Left ventricle myocardium inferior (tissue), 1 donor: Measurements from ENCODE around the gene KLHL11. TPM values are rescaled to one million over a fixed set of nuclear protein-coding genes. Genes with fewer than 3 reads are reported as not detected.
"Not testable (repeated sequence)": the region's sequence is repeated elsewhere in the genome, so short reads cannot be mapped to it uniquely, and the experiment has no call there.

Source experiments
- DNase-seq: peaks from one replicate; pipeline ENCODE4 v3.0.0-alpha.2; 2020
- H3K27ac ChIP-seq: fragments of 200-600 bp; replicated peaks from 2 replicates; pipeline ENCODE4 v1.8.0; 2021
- H3K27me3 ChIP-seq: fragments of 200-600 bp; 2 replicates; pipeline ENCODE4 v1.8.0; 2021; ENCODE audit warnings: low read depth
- H3K36me3 ChIP-seq: fragments of 200-600 bp; 2 replicates; pipeline ENCODE4 v1.8.0; 2021
- H3K4me1 ChIP-seq: fragments of 200-600 bp; 2 replicates; pipeline ENCODE4 v1.8.0; 2021
- H3K4me3 ChIP-seq: fragments of 200-600 bp; 2 replicates; pipeline ENCODE4 v1.8.0; 2021; ENCODE audit warnings: mild to moderate bottlenecking, moderate library complexity
- H3K9me3 ChIP-seq: fragments of 200-600 bp; replicated peaks from 2 replicates; pipeline ENCODE4 v1.8.0; 2021
- CTCF ChIP-seq: fragments of 200-600 bp; IDR thresholded peaks from 2 replicates; pipeline ENCODE4 v1.8.0; 2021; ENCODE audit warnings: antibody characterized with exemption, mild to moderate bottlenecking, borderline replicate concordance
- intact Hi-C: fragments of 100-400 bp; cut with micrococcal nuclease; formaldehyde crosslinking; loops from one replicate; pipeline ENCODE4 v1.11.0; 2022
- total RNA-seq: library from RNA; stranded (reverse); fragmentation: NEBNext Ultra II Directional; extraction: Animal tissue kit (Norgen Biotek cat#: 25700); gene quantifications from one replicate; pipeline ENCODE4 v1.2.1, GENCODE V29; 2021
- donor health status: DM: no; HTN: yes; CAD: no; lungs with severe emphysema.

Gene KLHL11
- total RNA-seq, 1 donor from 2014 or later = 3.5 TPM

- Histone ChIP-seq H3K27ac (no peak overlapping the region), H3K4me1 (peaks cover 11% of the 10 kb centered on the region), H3K9me3 (no peaks in the 10 kb centered on the region), H3K27me3 (no peaks in the 10 kb centered on the region), H3K4me3 (no peak overlapping the region), H3K36me3 (no peaks in the 10 kb centered on the region)
- no peak for TF ChIP-seq CTCF
- intact Hi-C loops = no loop called here
- DNase-seq = no peak
Observed at GRCh38 chr17:41844971-41845370, 20.3 kb downstream of the KLHL11 start.

- H3K27me3 ChIP-seq, H3K36me3 ChIP-seq, H3K27ac ChIP-seq, H3K4me3 ChIP-seq, H3K9me3 ChIP-seq, DNase-seq, intact Hi-C loops: not testable (repeated sequence)
- H3K4me1 ChIP-seq = peaks cover 11% of the 10 kb centered on the region
Observed at GRCh38 chr17:41840781-41841180, 24.4 kb downstream of the KLHL11 start.

GRCh38 chr17:41839448-41839847 lies 25.8 kb downstream of the KLHL11 start:
- H3K4me3 ChIP-seq, DNase-seq, intact Hi-C loops, H3K27me3 ChIP-seq, H3K36me3 ChIP-seq, H3K27ac ChIP-seq, H3K9me3 ChIP-seq: not testable (repeated sequence)
- peaks cover 24% of the 10 kb centered on the region for H3K4me1 ChIP-seq

- peak within 1 kb of the TSS; percentile 98 for H3K4me3 ChIP-seq
- no peak within 1 kb of the TSS for H3K27ac ChIP-seq
- H3K9me3 ChIP-seq = no peaks in the 10 kb centered on the region
- H3K4me1 ChIP-seq = peaks cover 24% of the 10 kb centered on the region
- no peaks in the 10 kb centered on the region for H3K27me3 ChIP-seq
- DNase-seq = no peak
- H3K36me3 ChIP-seq = no peaks in the 10 kb centered on the region
- TF ChIP-seq CTCF = no peak
- intact Hi-C loops = no loop called here
Observed at GRCh38 chr17:41837761-41838538, 27.3 kb downstream of the KLHL11 start, which contains the start of gene KLHL10. Gene KLHL10, plus strand, starts transcription at chr17:41837825. Its CDS starts 108 bp downstream, at chr17:41837933.

DNA sequence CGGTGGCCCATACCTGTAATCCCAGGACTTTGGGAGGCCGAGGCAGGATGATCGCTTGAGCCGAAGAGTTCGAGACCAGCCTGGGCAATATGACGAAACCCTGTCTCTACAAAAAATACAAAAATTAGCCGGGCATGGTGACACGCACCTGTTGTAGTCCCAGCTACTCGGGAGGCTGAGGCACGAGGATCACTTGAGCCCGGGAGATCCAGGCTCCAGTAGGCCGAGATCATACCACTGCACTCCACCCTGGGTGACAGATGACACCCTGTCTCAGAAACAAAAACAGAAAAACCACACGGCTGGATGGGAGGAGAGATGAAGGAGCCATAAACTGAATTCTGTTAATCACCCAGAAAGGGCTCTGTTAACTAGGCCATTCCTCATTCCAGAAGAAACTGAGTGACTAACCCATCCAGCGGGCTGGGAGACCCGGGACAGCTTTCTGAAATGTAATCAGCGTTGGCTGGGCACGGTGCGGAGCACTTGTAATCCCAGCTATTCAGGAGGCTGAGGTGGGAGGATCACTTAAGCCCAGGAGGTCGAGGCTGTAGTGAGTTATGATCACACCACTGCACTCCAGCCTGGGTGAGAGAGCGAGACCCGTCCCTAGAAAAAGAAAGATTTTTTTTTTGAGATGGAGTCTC lies 28.6 kb downstream of the KLHL11 start:
- Histone ChIP-seq H3K4me3 (peak overlapping the region; percentile 98), H3K36me3 (peaks cover 10% of the 10 kb centered on the region), H3K4me1 (peaks cover 24% of the 10 kb centered on the region), H3K27ac (peak overlapping the region; percentile 71), H3K27me3 (no peaks in the 10 kb centered on the region), H3K9me3 (no peaks in the 10 kb centered on the region)
- no peak for TF ChIP-seq CTCF
- no peak for DNase-seq
- intact Hi-C loops = no loop called here

DNA sequence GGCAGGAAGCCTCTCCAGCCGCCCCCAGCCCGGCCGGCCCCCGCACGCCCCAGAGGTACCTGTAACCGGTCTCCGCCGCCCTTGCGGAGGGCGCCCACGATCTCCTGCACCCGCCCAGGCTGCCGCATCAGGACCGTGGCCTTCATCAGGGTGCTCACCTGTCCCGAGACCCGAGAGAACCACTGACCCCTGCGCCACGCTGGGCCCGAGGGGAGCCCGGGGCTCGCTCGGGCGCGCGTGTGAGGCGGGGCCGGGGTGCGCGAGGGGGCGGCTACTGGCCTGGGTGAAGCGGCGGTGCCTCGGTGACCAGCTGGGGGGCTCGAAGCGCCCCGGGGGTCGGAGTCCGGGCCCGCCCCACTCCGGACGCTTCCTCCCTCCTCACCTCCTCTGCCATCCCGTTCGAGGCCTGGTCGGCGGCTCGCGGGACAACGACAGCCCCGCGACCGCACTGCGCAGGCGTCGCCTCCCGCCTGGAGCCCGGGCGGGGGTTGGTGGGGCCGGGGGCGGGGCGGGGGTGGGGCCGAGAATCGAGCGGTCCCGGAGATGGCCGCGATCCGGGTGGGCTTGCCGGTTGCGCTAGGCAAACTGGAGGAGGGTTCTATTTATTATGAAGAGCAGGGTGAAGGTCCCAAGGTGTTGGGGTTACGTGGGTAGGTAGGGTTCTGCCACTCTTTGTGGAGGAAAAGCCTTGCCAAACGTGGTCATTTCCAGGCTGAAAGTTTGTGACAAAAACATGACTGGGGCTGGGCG lies 29.2 kb downstream of the KLHL11 start, which contains the start of gene NT5C3B:
Gene NT5C3B (minus strand): TSS at position 433 of the 750 bp plus-strand sequence. CDS start 39 bp downstream, at position 394.
- Histone ChIP-seq H3K27me3 (no peaks in the 10 kb centered on the region), H3K9me3 (no peaks in the 10 kb centered on the region), H3K36me3 (peaks cover 17% of the 10 kb centered on the region), H3K27ac (peak within 1 kb of the TSS; percentile 71), H3K4me1 (peaks cover 24% of the 10 kb centered on the region), H3K4me3 (peak within 1 kb of the TSS; percentile 98)
- intact Hi-C loops = no loop called here
- TF ChIP-seq CTCF = no peak
- peak; percentile 65 for DNase-seq
